Naive B cell (primary cell): ENCODE measurements around the gene INSM1. TPM values are rescaled to one million over a fixed set of nuclear protein-coding genes. Genes with fewer than 3 reads are reported as not detected.

Experiments used
- ATAC-seq, 2 donors: fragments of 150-1000 bp; cut with Tn5 transposase; 2 replicates each; pipeline ENCODE4 v1.10.0; 2021; ENCODE audit warnings: low read depth in 2 of 2, mild to moderate bottlenecking in 2 of 2, moderate library complexity in 2 of 2
- DNase-seq: peaks from one replicate; pipeline ENCODE4 v3.0.0; 2022
- H3K27ac Mint-ChIP-seq, 6 donors: one replicate each; pipeline ENCODE4 v1.8.0; 2020 to 2022; ENCODE audit warnings: mild to moderate bottlenecking in 6 of 6, mixed read lengths in 6 of 6, moderate library complexity in 5 of 6, inconsistent platforms in 2 of 6
- H3K27me3 Mint-ChIP-seq, 3 donors: one replicate each; pipeline ENCODE4 v1.8.0; 2021 to 2022; ENCODE audit warnings: mixed read lengths in 3 of 3, mild to moderate bottlenecking in 1 of 3
- H3K36me3 Mint-ChIP-seq, 2 donors: one replicate each; pipeline ENCODE4 v1.8.0; 2020 to 2022; ENCODE audit warnings: mixed read lengths in 2 of 2, inconsistent platforms in 1 of 2, mild to moderate bottlenecking in 1 of 2
- H3K4me1 Mint-ChIP-seq, 3 donors: one replicate each; pipeline ENCODE4 v1.8.0; 2020 to 2022; ENCODE audit warnings: mixed read lengths in 3 of 3, inconsistent platforms in 1 of 3, mild to moderate bottlenecking in 1 of 3, moderate library complexity in 1 of 3
- H3K4me3 Mint-ChIP-seq, 8 donors: one replicate each; pipeline ENCODE4 v1.8.0; 2020 to 2022; ENCODE audit warnings: mild to moderate bottlenecking in 8 of 8, mixed read lengths in 8 of 8, moderate library complexity in 8 of 8, inconsistent platforms in 2 of 8
- H3K9me3 Mint-ChIP-seq, 7 donors: one replicate each; pipeline ENCODE4 v1.8.0; 2020 to 2022; ENCODE audit warnings: mixed read lengths in 7 of 7, mild to moderate bottlenecking in 5 of 7, inconsistent platforms in 2 of 7, moderate library complexity in 1 of 7
- polyA plus RNA-seq, 6 donors: library from polyadenylated mRNA; unstranded; fragments of 300-500 nt; fragmentation: Illumina TruSeq; gene quantifications; one replicate each; pipeline ENCODE4 v1.2.3, GENCODE V29; 2021; ENCODE audit warnings: low read depth in 6 of 6

The INSM1 gene
- polyA plus RNA-seq, 6 donors from 2014 or later = not detected

DNA sequence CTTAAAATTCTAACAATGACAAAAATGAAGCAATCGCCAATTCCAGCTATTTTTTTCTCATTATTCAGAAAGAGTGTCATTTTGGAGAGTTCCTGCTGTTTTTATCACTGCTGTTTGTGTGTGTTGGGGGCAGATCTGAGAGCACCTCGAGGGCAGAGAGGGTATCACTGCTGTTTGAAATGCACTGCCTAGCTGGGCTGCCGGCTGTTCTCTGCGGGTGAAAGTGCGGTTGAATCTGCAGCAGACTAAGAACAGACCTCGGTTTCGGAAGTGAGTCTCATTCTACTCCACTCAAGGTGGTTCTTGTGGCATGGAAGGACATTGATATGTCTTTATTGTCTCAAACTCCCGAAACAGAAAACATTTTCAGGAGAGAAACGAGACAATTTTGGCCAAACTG is 18.3 kb downstream of the INSM1 start:
- ATAC-seq (no peak), DNase-seq (no peak)
- Mint-ChIP-seq H3K9me3 (peaks cover 0 to 2% (median 0%) of the 10 kb centered on the region in 7 donors), H3K4me3 (no peak overlapping the region), H3K27ac (peak overlapping the region in 1 of 6 donors; percentile 48), H3K27me3 (peaks cover 0 to 12% (median 4%) of the 10 kb centered on the region in 3 donors), H3K36me3 (peaks cover 6% of the 10 kb centered on the region in 2 donors), H3K4me1 (no peaks in the 10 kb centered on the region)

DNA sequence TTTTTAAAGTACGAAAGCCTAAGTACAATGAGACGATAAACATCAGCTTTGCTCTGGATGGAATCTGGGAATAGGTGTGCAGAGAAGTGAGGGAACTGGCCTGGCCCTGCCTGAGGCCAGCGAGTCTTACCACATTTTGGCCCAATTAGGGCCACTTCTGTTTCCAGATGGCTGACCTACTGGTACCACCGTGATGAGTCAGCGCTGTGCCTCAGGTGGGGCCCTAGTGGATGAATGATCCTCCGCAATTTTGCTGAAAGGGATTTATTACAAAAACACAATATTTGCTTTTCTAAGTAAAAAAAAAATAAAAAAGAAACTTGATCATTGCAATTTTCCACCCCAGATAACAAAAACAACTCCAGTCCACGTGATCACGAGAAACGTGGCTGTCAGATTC is 22.5 kb downstream of the INSM1 start:
- H3K9me3 Mint-ChIP-seq = no peaks in the 10 kb centered on the region
- DNase-seq (no peak), ATAC-seq (no peak)
- H3K4me3 Mint-ChIP-seq = no peak overlapping the region
- H3K27me3 Mint-ChIP-seq = no peaks in the 10 kb centered on the region
- H3K4me1 Mint-ChIP-seq = no peaks in the 10 kb centered on the region
- no peak overlapping the region for H3K27ac Mint-ChIP-seq
- H3K36me3 Mint-ChIP-seq = peaks cover 6 to 20% of the 10 kb centered on the region in 2 donors

DNA sequence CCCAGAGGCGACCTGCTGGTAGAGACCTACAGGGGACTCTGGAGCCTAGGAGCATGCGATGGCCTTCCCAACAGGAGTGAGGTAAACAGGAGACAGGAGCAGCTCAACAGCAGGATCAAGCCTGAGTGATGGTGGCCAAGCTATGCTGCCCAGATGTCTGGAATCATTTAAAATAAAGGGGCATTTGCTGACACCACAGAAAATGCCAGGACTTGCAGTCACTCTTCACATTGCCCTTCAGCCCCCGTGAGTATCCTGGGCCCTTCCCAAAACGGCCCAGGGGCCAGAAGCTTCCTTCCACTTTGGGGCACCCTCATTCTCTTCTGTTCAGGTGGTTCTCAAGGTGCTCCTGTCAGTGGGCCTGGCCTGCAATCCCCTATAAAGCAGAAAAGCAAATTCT is 23.2 kb downstream of the INSM1 start:
- Mint-ChIP-seq H3K36me3 (peaks cover 6 to 20% of the 10 kb centered on the region in 2 donors), H3K9me3 (no peaks in the 10 kb centered on the region), H3K27ac (no peak overlapping the region), H3K27me3 (no peaks in the 10 kb centered on the region), H3K4me1 (no peaks in the 10 kb centered on the region), H3K4me3 (no peak overlapping the region)
- ATAC-seq (no peak), DNase-seq (no peak)

DNA sequence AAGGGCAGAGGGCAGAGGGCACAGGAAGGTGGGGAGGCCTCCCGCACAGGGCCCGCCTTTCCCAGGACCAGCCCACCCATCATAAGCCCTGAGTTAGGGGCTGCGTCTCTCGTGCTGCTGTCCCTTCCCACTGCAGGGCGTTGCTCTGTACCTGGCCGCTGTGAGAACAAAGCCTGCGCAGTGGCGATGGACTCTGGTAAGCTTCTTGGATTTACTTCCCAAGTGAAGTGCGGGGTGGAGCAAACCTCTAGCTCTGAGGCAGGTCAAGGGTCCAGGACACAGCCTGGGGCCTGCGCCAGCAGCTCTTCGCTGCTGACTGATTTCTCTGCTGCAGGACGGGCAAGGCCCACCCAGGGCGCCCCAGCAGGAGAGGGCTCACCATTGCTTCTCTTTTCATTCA is 23.9 kb downstream of the INSM1 start:
- Mint-ChIP-seq H3K27me3 (no peaks in the 10 kb centered on the region), H3K9me3 (no peaks in the 10 kb centered on the region), H3K36me3 (peaks cover 6 to 20% of the 10 kb centered on the region in 2 donors), H3K4me3 (no peak overlapping the region), H3K4me1 (no peaks in the 10 kb centered on the region), H3K27ac (no peak overlapping the region)
- ATAC-seq = no peak
- DNase-seq = no peak

DNA sequence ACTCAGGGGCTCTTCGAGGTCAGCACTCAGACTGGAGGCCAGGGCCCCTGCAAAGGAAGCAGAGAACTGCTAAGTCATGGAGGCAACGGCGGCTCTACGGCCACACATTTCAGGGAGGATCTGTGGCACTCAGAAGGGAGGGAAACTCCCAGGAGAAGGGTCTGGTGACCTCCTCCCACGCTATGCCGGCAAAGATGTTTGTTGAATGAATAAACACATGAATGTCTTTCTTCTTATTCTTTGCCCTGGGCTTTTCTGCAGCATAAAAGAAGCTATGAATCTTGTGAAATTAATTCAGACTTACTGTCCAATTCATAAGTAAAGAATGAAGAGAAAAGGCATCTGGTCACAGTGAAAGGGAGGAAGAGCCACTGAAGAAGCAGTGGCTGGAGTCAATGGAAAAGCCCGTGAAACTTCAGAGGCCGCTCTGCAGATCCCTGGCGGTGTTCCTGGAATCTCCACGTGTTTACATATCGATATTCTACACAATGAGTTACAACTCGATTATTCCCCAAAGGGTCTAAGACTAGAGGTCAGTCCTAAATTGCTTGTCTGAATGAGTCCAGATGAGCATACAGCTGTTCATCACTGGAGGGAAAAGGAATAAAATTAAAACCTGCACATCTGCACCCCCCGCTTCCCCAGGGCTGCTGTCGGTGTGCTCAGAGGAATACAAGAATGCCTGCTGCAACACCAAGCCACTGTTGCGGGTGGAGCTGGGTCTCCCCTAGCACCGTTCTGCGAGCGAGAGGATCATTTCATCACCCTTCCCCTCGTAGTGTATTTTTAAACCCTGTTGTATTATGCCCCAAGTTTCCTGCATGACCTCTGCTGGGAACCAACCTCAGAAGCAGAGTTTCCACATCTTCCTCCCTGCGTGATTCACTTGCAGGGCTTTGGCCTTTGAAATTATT is 25.6 kb downstream of the INSM1 start:
- Mint-ChIP-seq H3K27me3 (no peaks in the 10 kb centered on the region), H3K4me1 (no peaks in the 10 kb centered on the region), H3K9me3 (no peaks in the 10 kb centered on the region), H3K4me3 (no peak overlapping the region), H3K36me3 (peaks cover 7 to 20% of the 10 kb centered on the region in 2 donors), H3K27ac (peak overlapping the region in 1 of 6 donors; percentile 8)
- DNase-seq (no peak), ATAC-seq (no peak)

DNA sequence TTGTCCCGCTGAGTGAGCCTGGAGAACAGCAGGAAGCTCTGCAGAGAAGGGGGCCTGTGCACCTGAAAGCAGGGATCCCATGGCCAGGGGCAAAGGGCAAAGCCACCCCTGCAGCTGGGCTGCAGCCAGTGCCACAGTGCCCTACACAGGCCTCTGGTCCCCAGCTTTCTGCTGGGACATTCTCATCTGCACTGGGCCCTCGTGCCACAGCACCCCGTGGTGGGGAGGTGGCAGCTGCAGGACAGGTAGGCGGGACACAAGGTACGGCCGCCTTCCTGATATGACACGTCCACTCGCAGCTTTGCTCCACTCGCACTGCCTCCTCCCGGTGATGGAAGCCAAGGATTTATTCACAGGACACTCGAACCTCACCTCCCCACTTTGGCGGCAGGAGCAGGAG is 27.2 kb downstream of the INSM1 start:
- Mint-ChIP-seq H3K4me3 (no peak overlapping the region), H3K9me3 (no peaks in the 10 kb centered on the region), H3K27ac (peak overlapping the region in 1 of 6 donors; percentile 62), H3K36me3 (peaks cover 8 to 17% of the 10 kb centered on the region in 2 donors), H3K4me1 (no peaks in the 10 kb centered on the region), H3K27me3 (no peaks in the 10 kb centered on the region)
- DNase-seq (no peak), ATAC-seq (no peak)

DNA sequence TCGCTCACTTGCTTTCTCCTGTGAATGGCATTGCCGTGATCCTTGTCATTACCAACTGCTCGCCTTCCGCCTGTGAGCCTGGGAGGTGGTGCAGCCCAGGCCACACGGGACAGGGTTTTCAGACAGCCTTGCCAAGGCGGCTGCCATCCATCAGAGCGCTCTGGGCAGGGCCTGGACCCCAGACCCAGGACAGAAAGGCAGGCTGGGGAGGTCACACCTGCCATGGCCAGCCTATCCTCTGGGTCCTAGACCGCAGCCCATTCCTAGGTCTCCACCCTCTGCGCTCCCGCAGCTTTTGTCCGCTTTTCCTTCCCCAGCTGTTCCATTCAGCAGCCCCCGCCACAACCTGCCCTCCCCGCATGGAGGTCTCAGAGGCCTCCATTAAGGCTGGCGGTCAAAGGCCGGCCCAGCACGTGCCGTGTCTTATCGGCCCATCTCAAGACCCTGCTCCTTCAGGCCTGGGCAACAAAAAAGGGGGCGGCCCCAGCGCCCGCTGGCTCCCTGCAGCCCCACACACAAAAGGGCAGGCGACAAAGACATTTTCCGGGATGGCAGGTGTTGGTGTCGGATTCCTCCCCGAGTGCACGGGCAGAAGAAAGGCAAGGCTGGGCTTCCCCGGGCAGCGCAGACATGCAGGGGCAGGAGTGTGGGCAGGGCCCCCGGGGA is 28.1 kb downstream of the INSM1 start:
- DNase-seq (no peak), ATAC-seq (no peak)
- Mint-ChIP-seq H3K27ac (no peak overlapping the region), H3K27me3 (no peaks in the 10 kb centered on the region), H3K36me3 (peaks cover 7 to 17% of the 10 kb centered on the region in 2 donors), H3K9me3 (no peaks in the 10 kb centered on the region), H3K4me3 (no peak overlapping the region), H3K4me1 (no peaks in the 10 kb centered on the region)

DNA sequence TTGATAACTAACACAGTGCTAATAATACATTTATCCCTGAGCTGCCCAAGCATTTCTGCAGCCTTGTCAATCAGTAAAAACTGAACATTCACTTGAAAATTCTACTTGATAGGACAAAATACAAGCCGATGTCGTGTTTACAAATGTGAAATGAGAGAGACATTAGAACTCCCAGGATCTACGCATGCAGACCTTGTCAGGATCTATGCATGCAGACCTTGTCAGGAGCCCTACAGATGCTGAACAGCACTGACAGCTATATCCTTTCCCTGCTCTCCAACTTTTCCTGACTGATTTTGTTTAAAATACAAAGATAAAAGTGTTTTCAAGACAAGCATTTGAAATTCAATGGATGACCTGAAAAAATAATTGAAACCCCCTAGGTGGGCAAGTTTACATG is 28.9 kb downstream of the INSM1 start:
- H3K36me3 Mint-ChIP-seq = peaks cover 7 to 17% of the 10 kb centered on the region in 2 donors
- no peaks in the 10 kb centered on the region for H3K9me3 Mint-ChIP-seq
- no peak overlapping the region for H3K4me3 Mint-ChIP-seq
- no peaks in the 10 kb centered on the region for H3K27me3 Mint-ChIP-seq
- H3K27ac Mint-ChIP-seq = no peak overlapping the region
- no peak for DNase-seq
- no peak for ATAC-seq
- no peaks in the 10 kb centered on the region for H3K4me1 Mint-ChIP-seq

DNA sequence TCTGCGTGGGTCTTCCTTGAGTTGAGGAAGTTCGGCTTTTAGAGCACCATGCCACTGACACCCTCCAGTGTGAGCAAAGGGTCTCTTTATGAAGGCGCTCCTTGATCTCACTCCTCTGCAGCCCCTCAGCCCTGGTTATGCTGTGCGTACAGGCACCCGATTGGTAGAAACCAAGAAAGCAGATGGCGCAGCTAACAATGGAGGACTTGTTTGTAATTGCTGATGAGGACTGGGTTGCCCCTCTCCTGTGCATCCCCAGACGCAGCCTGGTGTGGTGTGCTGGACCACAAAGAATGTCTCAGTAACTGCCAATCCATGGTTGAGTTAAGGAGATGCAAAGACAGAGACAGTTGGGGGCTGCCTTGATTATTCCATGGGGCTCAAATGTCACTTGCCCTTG is 30.2 kb downstream of the INSM1 start:
- H3K27ac Mint-ChIP-seq = no peak overlapping the region
- H3K4me1 Mint-ChIP-seq = no peaks in the 10 kb centered on the region
- H3K9me3 Mint-ChIP-seq = no peaks in the 10 kb centered on the region
- no peaks in the 10 kb centered on the region for H3K27me3 Mint-ChIP-seq
- DNase-seq = no peak
- no peak overlapping the region for H3K4me3 Mint-ChIP-seq
- ATAC-seq = no peak
- peaks cover 7 to 17% of the 10 kb centered on the region in 2 donors for H3K36me3 Mint-ChIP-seq

DNA sequence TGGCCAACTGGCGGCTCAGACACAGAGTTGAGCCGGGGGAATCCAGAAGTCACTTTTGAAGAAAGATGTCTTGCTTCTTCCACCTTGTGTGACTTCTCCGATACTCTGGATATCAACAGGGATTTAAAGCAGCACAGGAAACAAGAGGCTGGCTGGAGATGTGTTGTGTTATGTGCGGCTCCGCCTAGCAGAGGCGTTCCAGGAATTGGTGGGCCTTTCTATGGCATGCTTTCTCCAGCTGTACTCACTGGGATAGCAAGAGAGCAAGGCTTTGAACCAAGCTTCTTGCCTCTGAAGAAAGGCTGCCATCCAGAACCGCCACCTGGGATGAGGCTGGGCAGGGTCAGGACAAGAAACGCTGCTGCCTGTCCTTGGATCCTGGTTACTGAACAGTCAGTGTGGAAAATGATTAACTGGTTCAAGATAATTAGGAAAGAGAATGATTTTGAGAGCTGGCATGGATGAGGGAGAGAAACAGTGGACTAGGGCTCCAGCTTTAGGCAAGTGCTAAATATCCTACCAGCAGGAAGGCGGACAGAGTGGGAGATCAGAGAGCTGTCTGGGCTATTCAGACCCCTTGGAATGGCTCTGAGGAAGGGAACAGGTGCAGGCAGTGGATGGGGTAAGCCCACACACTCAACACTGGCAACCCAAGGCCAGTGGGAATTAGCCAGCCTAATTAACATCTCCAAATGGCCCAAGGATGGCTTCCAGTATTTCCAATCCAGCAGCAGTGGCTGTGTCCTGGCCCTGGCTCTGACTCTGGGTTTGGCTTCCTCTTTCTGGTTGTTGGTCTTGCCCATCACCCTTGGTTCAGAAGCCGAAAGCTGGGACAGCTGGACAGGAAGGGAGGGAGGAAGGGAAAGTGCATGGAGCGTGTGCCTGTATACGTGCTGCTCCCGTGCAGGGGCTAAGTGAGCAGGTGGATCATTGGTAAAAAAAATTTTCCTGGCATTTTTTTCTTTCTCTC is 31.9 kb downstream of the INSM1 start:
- no peak for DNase-seq
- H3K9me3 Mint-ChIP-seq = no peaks in the 10 kb centered on the region
- H3K27ac Mint-ChIP-seq = peak overlapping the region in 2 of 6 donors; percentile 42 to 54
- H3K4me3 Mint-ChIP-seq = no peak overlapping the region
- H3K4me1 Mint-ChIP-seq = no peaks in the 10 kb centered on the region
- no peak for ATAC-seq
- peaks cover 7% of the 10 kb centered on the region in 2 donors for H3K36me3 Mint-ChIP-seq
- H3K27me3 Mint-ChIP-seq = no peaks in the 10 kb centered on the region

DNA sequence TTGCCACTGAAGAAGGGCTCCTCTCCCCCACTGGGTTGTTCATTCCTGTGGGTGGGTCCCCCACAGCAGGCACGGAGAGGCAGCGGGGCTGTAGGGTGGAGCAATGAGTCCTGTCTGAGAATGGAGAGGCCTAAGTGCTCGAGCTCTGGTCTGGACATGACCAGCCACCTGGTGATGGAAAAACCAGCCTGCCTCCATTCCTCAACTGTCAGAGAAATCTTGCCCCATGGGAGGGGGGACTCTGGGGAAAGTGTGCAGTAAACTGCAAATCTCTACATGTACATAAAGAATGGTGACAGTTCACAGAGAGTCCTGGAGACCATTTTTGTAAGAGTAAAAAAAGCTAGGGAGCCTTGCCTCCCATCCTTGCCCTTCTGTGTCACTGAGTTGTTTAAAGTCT is 34.1 kb downstream of the INSM1 start:
- peak overlapping the region in 2 of 6 donors; percentile 12 to 76 for H3K27ac Mint-ChIP-seq
- DNase-seq (no peak), ATAC-seq (no peak)
- H3K36me3 Mint-ChIP-seq = peaks cover 7 to 10% of the 10 kb centered on the region in 2 donors
- no peaks in the 10 kb centered on the region for H3K9me3 Mint-ChIP-seq
- no peaks in the 10 kb centered on the region for H3K4me1 Mint-ChIP-seq
- no peak overlapping the region for H3K4me3 Mint-ChIP-seq
- H3K27me3 Mint-ChIP-seq = no peaks in the 10 kb centered on the region

DNA sequence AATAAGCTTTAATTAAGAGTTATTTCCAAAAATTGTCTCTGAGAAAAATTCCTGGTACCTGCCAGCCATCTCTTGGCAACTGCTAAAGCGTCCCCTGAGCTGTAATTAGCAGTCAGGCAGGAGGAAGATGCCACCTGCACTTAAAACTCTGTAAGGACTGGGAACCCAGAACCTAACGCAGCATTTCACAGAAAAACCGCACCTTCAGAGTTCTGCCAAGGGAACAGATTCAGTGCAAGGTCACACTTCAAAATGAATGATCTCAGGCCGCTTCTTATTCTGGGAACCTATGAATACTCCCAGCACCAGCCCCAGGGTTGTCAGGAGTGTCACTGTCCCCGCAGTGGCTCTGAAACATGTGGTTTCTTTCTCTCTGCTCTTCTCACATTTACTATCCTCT is 36.7 kb downstream of the INSM1 start:
- Mint-ChIP-seq H3K36me3 (peaks cover 0 to 8% of the 10 kb centered on the region in 2 donors), H3K9me3 (no peaks in the 10 kb centered on the region), H3K4me3 (no peak overlapping the region), H3K27ac (no peak overlapping the region), H3K27me3 (no peaks in the 10 kb centered on the region), H3K4me1 (no peaks in the 10 kb centered on the region)
- DNase-seq = no peak
- no peak for ATAC-seq

DNA sequence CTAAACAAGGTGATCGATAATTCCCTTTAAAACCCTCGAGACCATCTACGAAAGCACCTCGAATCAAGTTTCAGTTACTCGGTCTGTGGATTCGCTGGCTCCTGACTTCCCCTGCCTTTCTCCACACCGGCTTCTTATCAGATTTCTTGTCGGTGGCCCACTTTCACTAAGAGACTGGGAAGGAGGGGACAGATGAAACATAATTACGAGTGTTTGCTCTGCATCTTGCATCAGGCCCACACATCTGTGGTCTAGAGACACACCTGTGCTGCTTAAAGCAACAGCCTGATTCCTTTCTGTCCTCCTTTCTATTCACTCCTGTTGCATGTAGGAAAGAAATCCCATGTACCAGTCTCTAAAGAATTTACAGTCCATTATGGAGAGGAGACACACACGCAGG is 37.7 kb downstream of the INSM1 start:
- no peak for ATAC-seq
- no peak for DNase-seq
- Mint-ChIP-seq H3K9me3 (no peaks in the 10 kb centered on the region), H3K27ac (no peak overlapping the region), H3K4me1 (no peaks in the 10 kb centered on the region), H3K36me3 (peaks cover 0 to 13% of the 10 kb centered on the region in 2 donors), H3K27me3 (no peaks in the 10 kb centered on the region), H3K4me3 (no peak overlapping the region)
